Lung (tissue), 12 donors: ENCODE measurements around the gene DDX46. TPM values are rescaled to one million over a fixed set of nuclear protein-coding genes. Genes with fewer than 3 reads are reported as not detected.

ENCODE experiments used
- ATAC-seq: fragments of 200-7000 bp; cut with Tn5 transposase; one replicate; pipeline ENCODE4 v1.9.1; 2020; ENCODE audit warnings: moderate number of reproducible peaks; ENCODE audit not compliant: insufficient read depth, low FRiP score
- DNase-seq, 3 donors: peaks; one replicate each; pipeline ENCODE4 v3.0.0-alpha.2; 2013 to 2017
- H3K27ac ChIP-seq, 2 donors: one replicate each; pipeline ENCODE4 v1.5.1; 2013; ENCODE audit warnings: mild to moderate bottlenecking in 2 of 2, moderate library complexity in 2 of 2, control low read depth in 1 of 2, inconsistent platforms in 1 of 2, low read depth in 1 of 2, low read length in 1 of 2
- H3K27me3 ChIP-seq, 3 donors: one replicate each; pipeline ENCODE4 v1.5.1; 2013; ENCODE audit warnings: low read length in 2 of 3; ENCODE audit not compliant: control insufficient read depth in 3 of 3, insufficient read depth in 3 of 3
- H3K36me3 ChIP-seq, 4 donors: one replicate each; pipeline ENCODE4 v1.5.1; 2013; ENCODE audit warnings: low read length in 4 of 4, mild to moderate bottlenecking in 1 of 4, moderate library complexity in 1 of 4; ENCODE audit not compliant: control insufficient read depth in 4 of 4, insufficient read depth in 4 of 4
- H3K4me1 ChIP-seq, 5 donors: one replicate each; pipeline ENCODE4 v1.5.1; 2013; ENCODE audit warnings: low read length in 5 of 5, mild to moderate bottlenecking in 2 of 5, moderate library complexity in 1 of 5; ENCODE audit not compliant: control insufficient read depth in 5 of 5, insufficient read depth in 5 of 5
- H3K4me3 ChIP-seq: one replicate; pipeline ENCODE4 v1.5.1; 2013; ENCODE audit warnings: mild to moderate bottlenecking, control low read depth, moderate library complexity
- H3K9ac ChIP-seq, 2 donors: one replicate each; pipeline ENCODE4 v1.5.1; 2013; ENCODE audit warnings: low read length in 2 of 2, control low read depth in 1 of 2; ENCODE audit not compliant: insufficient read depth in 1 of 2
- H3K9me3 ChIP-seq, 4 donors: one replicate each; pipeline ENCODE4 v1.5.1; 2013; ENCODE audit warnings: low read length in 3 of 4, mild to moderate bottlenecking in 1 of 4, moderate library complexity in 1 of 4; ENCODE audit not compliant: control insufficient read depth in 4 of 4, insufficient read depth in 3 of 4
- CTCF ChIP-seq: IDR thresholded peaks from 2 replicates; pipeline ENCODE4 v1.5.1; 2012; ENCODE audit warnings: mild to moderate bottlenecking; ENCODE audit errors: control extremely low read depth, extremely low read depth
- WGBS, 2 donors: extraction: QIAGEN DNeasy Blood & Tissue Kit; methylation state at CpG; one replicate each; pipeline ENCODE4 v1.1.7; 2013; 5-methylcytosine and 5-hydroxymethylcytosine counted together
- polyA plus RNA-seq, 2 donors: library from polyadenylated mRNA; stranded (reverse); fragments of 200-250 nt; gene quantifications; one replicate each; pipeline ENCODE4 v1.2.1, GENCODE V29; 2013
- total RNA-seq, 2 donors: library from RNA; depleted of rRNA in 1 of 2; stranded (reverse); fragments of >200 nt in 1 of 2; gene quantifications; one replicate each; pipeline ENCODE4 v1.2.1, GENCODE V29; 2014 to 2021
- donor health status: control.
- donor health status: control.
- donor health status: Bipolar disorder and iron deficiency.
- donor health status: healthy.
- donor health status: DM: yes; HTN: yes; CAD: no.

The DDX46 gene
- total and polyA plus RNA-seq, 4 donors: 21.8 to 73.8 (median 31.5) TPM

- Histone ChIP-seq H3K4me3 (no peak overlapping the region), H3K27me3 (no peaks in the 10 kb centered on the region), H3K36me3 (peaks cover 7 to 27% (median 14%) of the 10 kb centered on the region in 4 donors), H3K9ac (no peak overlapping the region), H3K9me3 (no peaks in the 10 kb centered on the region), H3K27ac (no peak overlapping the region), H3K4me1 (no peaks in the 10 kb centered on the region)
- no peak for DNase-seq
- no peak for TF ChIP-seq CTCF
- no peak for ATAC-seq
- WGBS, 2 donors: 98 to 100% methylated on average over 1 of the region's 1 CpG
These were observed 33.7 kb upstream of the DDX46 start for GRCh38 chr5:134724872-134725271.

- DNase-seq (no peak), ATAC-seq (no peak)
- Histone ChIP-seq H3K36me3 (no peaks in the 10 kb centered on the region), H3K27ac (no peak overlapping the region), H3K9me3 (no peaks in the 10 kb centered on the region), H3K4me3 (no peak overlapping the region), H3K27me3 (no peaks in the 10 kb centered on the region), H3K9ac (no peak overlapping the region), H3K4me1 (no peaks in the 10 kb centered on the region)
- 17 to 42% methylated on average over 3 of the region's 3 CpGs for WGBS, 2 donors
- no peak for TF ChIP-seq CTCF
These were observed 25.8 kb upstream of the DDX46 start for GRCh38 chr5:134732819-134733218.

- 61 to 70% methylated on average over 4 of the region's 4 CpGs for WGBS, 2 donors
- no peak overlapping the region for H3K27ac ChIP-seq
- TF ChIP-seq CTCF: no peak
- H3K27me3 ChIP-seq: no peaks in the 10 kb centered on the region
- H3K4me3 ChIP-seq: no peak overlapping the region
- no peaks in the 10 kb centered on the region for H3K9me3 ChIP-seq
- H3K36me3 ChIP-seq: no peaks in the 10 kb centered on the region
- no peak for ATAC-seq
- H3K4me1 ChIP-seq: peaks cover 0 to 14% (median 2%) of the 10 kb centered on the region in 5 donors
- H3K9ac ChIP-seq: no peak overlapping the region
- DNase-seq: no peak
These were observed 23.3 kb upstream of the DDX46 start for GRCh38 chr5:134735243-134735642.

GRCh38 chr5:134736173-134736812 lies 22.3 kb upstream of the DDX46 start:
- Histone ChIP-seq H3K27ac (no peak overlapping the region), H3K9me3 (no peaks in the 10 kb centered on the region), H3K27me3 (no peaks in the 10 kb centered on the region), H3K4me1 (peaks cover 0 to 15% (median 3%) of the 10 kb centered on the region in 5 donors), H3K4me3 (no peak overlapping the region), H3K9ac (no peak overlapping the region), H3K36me3 (peaks cover 0 to 5% (median under 1%) of the 10 kb centered on the region in 4 donors)
- DNase-seq (no peak), ATAC-seq (no peak)
- WGBS, 2 donors: 30 to 43% methylated on average over 2 of the region's 2 CpGs
- TF ChIP-seq CTCF: no peak
